HG02981 (cell line): ENCODE data around the gene PUSL1.

Experiments used
- ATAC-seq: cut with Tn5 transposase; IDR thresholded peaks from one replicate; pipeline ENCODE4 v1.9.1; 2021; ENCODE audit warnings: mild to moderate bottlenecking, moderate library complexity; ENCODE audit not compliant: unreplicated experiment

The PUSL1 gene

GRCh38 chr1:1321477-1321876 is 13.1 kb downstream of the PUSL1 start:
- ATAC-seq: no peak

GRCh38 chr1:1322418-1322817 is 14.0 kb downstream of the PUSL1 start:
- ATAC-seq: no peak

- ATAC-seq: no peak
Measured at GRCh38 chr1:1322952-1323351, 14.6 kb downstream of the PUSL1 start.

GRCh38 chr1:1324084-1324523 is 15.7 kb downstream of the PUSL1 start:
- ATAC-seq: peak; percentile 17

GRCh38 chr1:1324524-1325287 is 16.3 kb downstream of the PUSL1 start, which contains the start of the genes CPTP and INTS11:
CPTP (plus strand) TSS chr1:1324802; CDS start chr1:1326911, 2,109 bp downstream.
INTS11 (minus strand) TSS chr1:1324660; CDS start chr1:1324608, 52 bp downstream.
- peak; percentile 70 for ATAC-seq

- ATAC-seq: no peak
Measured at GRCh38 chr1:1325288-1326074, 17.1 kb downstream of the PUSL1 start.

- ATAC-seq: no peak
Measured at GRCh38 chr1:1326075-1326605, 17.7 kb downstream of the PUSL1 start.

- no peak for ATAC-seq
Measured at GRCh38 chr1:1327291-1327690, 18.9 kb downstream of the PUSL1 start.

- ATAC-seq: no peak
Measured at GRCh38 chr1:1328254-1328653, 19.9 kb downstream of the PUSL1 start.

- no peak for ATAC-seq
Measured at GRCh38 chr1:1329304-1330210, 21.2 kb downstream of the PUSL1 start.

- ATAC-seq: no peak
Measured at GRCh38 chr1:1330366-1331067, 22.1 kb downstream of the PUSL1 start.

- ATAC-seq: no peak
Measured at GRCh38 chr1:1331068-1331965, 22.9 kb downstream of the PUSL1 start, which contains the start of gene TAS1R3. TAS1R3 (plus strand) TSS chr1:1331280; CDS start chr1:1331346, 66 bp downstream.

- ATAC-seq: no peak
Measured at GRCh38 chr1:1332031-1332755, 23.8 kb downstream of the PUSL1 start.

GRCh38 chr1:1332774-1333480 is 24.5 kb downstream of the PUSL1 start:
- ATAC-seq: no peak

GRCh38 chr1:1333551-1334241 is 25.3 kb downstream of the PUSL1 start:
- ATAC-seq: no peak

- ATAC-seq: no peak
Measured at GRCh38 chr1:1334835-1335234, 26.4 kb downstream of the PUSL1 start.

GRCh38 chr1:1335283-1335682 is 26.9 kb downstream of the PUSL1 start:
- no peak for ATAC-seq
